ENCODE results near the gene CEPT1.

The CEPT1 gene

GRCh38 chr1:111176678-111177077 is 36.7 kb downstream of the CEPT1 start:
- H3K4me3 ChIP-seq (replicated peaks; ENCODE audit: low read depth, low read length): no peak overlapping the region
- no peak for TF ChIP-seq CTCF (IDR thresholded peaks at IDR 0.05; ENCODE audit: low read depth, low read length, missing control alignments)
- DNase-seq (ENCODE audit: extremely low read depth, low read depth): no peak

GRCh38 chr1:111179968-111180533 is 40.0 kb downstream of the CEPT1 start:
- no peak for DNase-seq (ENCODE audit: extremely low read depth, low read depth)
- no peak for TF ChIP-seq CTCF (IDR thresholded peaks at IDR 0.05; ENCODE audit: low read depth, low read length, missing control alignments)
- H3K4me3 ChIP-seq (replicated peaks; ENCODE audit: low read depth, low read length): no peak overlapping the region

- DNase-seq (ENCODE audit: extremely low read depth, low read depth): no peak
- H3K4me3 ChIP-seq (replicated peaks; ENCODE audit: low read depth, low read length): no peak overlapping the region
- no peak for TF ChIP-seq CTCF (IDR thresholded peaks at IDR 0.05; ENCODE audit: low read depth, low read length, missing control alignments)
Measured at GRCh38 chr1:111182052-111182451, 42.0 kb downstream of the CEPT1 start.

- DNase-seq (ENCODE audit: extremely low read depth, low read depth): no peak
- no peak overlapping the region for H3K4me3 ChIP-seq (replicated peaks; ENCODE audit: low read depth, low read length)
- TF ChIP-seq CTCF (IDR thresholded peaks at IDR 0.05; ENCODE audit: low read depth, low read length, missing control alignments): no peak
Measured at GRCh38 chr1:111183308-111184069, 43.5 kb downstream of the CEPT1 start.

GRCh38 chr1:111184663-111185062 is 44.6 kb downstream of the CEPT1 start:
- no peak for DNase-seq (ENCODE audit: extremely low read depth, low read depth)
- TF ChIP-seq CTCF (IDR thresholded peaks at IDR 0.05; ENCODE audit: low read depth, low read length, missing control alignments): no peak
- no peak overlapping the region for H3K4me3 ChIP-seq (replicated peaks; ENCODE audit: low read depth, low read length)

- no peak for TF ChIP-seq CTCF (IDR thresholded peaks at IDR 0.05; ENCODE audit: low read depth, low read length, missing control alignments)
- H3K4me3 ChIP-seq (replicated peaks; ENCODE audit: low read depth, low read length): no peak overlapping the region
- DNase-seq (ENCODE audit: extremely low read depth, low read depth): no peak
Measured at GRCh38 chr1:111190931-111191451, 51.0 kb downstream of the CEPT1 start.
